Raji (cell line): ENCODE measurements around the gene GABRR2.

ENCODE experiments used
- POLR2A ChIP-seq: IDR thresholded peaks from 2 replicates; pipeline ENCODE4 v1.6.1; 2011; ENCODE audit warnings: low read depth, low read length, control low read depth; ENCODE audit not compliant: insufficient read depth

The GABRR2 gene

GRCh38 chr6:89315249-89315885 lies at the start of gene GABRR2:
TSS of gene GABRR2 (minus strand) at chr6:89315299. CDS start at chr6:89315165, 134 bp downstream.
- no peak for TF ChIP-seq POLR2A

GRCh38 chr6:89364586-89364985 lies 49.5 kb upstream of the GABRR2 start:
- TF ChIP-seq POLR2A = peak; percentile 19; the same call in 1 of the 2 replicates

GRCh38 chr6:89361171-89361570 lies 46.1 kb upstream of the GABRR2 start:
- no peak for TF ChIP-seq POLR2A

GRCh38 chr6:89360415-89360999 lies 45.4 kb upstream of the GABRR2 start:
- no peak for TF ChIP-seq POLR2A

GRCh38 chr6:89359561-89359960 lies 44.5 kb upstream of the GABRR2 start:
- no peak for TF ChIP-seq POLR2A

- TF ChIP-seq POLR2A = peak; percentile 79
Measured at GRCh38 chr6:89357390-89357789, 42.3 kb upstream of the GABRR2 start.

GRCh38 chr6:89356642-89357170 lies 41.6 kb upstream of the GABRR2 start:
- TF ChIP-seq POLR2A = peak; percentile 49

DNA sequence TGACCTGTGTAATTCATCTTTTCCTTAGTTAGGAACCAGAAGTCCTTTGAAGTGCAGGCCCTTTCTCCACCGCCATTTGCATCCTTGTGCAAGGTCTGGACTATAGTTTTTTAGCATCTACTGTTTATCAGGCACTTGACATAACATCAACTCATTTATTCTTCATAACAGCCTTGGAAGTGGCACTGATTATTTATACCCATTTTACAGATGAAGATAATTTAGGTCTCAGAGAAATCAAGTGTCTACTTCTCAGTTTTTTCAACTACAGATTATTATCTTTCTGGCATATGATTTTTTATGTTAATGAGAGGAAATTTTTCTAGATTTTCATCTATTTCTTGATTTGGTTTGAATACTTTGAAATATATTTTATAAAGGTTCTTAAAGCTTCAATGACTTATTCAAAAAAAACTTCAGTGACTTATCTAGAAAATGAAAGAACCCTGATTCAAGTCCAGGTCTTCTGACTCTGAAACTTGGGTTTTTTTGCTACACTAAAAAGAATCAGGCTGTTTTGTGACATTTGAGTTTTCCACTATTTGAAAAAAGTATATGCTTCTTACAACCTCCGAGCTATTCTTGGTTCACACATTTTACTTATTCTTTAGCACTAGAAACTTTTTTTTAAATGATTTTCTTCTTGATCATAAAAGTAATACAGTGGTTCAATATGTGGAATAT lies 40.6 kb upstream of the GABRR2 start:
- TF ChIP-seq POLR2A = no peak

- peak; percentile 85 for TF ChIP-seq POLR2A
Measured at GRCh38 chr6:89353702-89354392, 38.7 kb upstream of the GABRR2 start.

DNA sequence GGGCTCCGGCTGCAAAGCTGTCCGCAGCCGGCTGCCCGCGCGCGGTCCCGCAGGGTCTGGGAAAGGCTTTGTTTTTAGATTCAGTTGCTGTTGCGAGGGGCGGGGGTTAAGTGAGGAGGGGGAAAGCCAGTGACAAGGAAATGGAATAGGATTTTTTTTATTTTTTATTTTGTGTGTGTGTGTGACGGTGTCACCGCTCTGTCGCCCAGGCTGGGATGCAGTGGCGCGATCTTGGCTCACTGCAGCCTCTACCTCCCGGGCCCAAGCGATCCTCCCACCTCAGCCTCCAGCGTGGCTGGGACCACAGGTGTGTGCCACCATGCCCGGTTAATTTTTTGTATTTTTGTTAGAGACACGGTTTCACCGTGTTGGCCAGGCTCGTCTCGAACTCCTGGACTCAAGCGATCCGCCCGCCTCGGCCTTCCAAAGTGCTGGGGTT lies 38.0 kb upstream of the GABRR2 start:
- TF ChIP-seq POLR2A = no peak

- TF ChIP-seq POLR2A = peak; percentile 68
Measured at GRCh38 chr6:89352278-89353117, 37.4 kb upstream of the GABRR2 start, which contains the start of gene UBE2J1. TSS of gene UBE2J1 (minus strand) at chr6:89352722. CDS start at chr6:89352569, 153 bp downstream.

- TF ChIP-seq POLR2A = no peak
Measured at GRCh38 chr6:89351671-89352277, 36.7 kb upstream of the GABRR2 start.

GRCh38 chr6:89350281-89350966 lies 35.3 kb upstream of the GABRR2 start:
- peak; percentile 39 for TF ChIP-seq POLR2A
